HG03095 (cell line): ENCODE data around the gene PGAM2.
"Not testable (repeated sequence)": the region's sequence is repeated elsewhere in the genome, so short reads cannot be mapped to it uniquely, and the experiment has no call there.

Source experiments
- ATAC-seq: cut with Tn5 transposase; IDR thresholded peaks from one replicate; pipeline ENCODE4 v1.9.1; 2021; ENCODE audit warnings: moderate library complexity; ENCODE audit not compliant: unreplicated experiment

The PGAM2 gene

DNA sequence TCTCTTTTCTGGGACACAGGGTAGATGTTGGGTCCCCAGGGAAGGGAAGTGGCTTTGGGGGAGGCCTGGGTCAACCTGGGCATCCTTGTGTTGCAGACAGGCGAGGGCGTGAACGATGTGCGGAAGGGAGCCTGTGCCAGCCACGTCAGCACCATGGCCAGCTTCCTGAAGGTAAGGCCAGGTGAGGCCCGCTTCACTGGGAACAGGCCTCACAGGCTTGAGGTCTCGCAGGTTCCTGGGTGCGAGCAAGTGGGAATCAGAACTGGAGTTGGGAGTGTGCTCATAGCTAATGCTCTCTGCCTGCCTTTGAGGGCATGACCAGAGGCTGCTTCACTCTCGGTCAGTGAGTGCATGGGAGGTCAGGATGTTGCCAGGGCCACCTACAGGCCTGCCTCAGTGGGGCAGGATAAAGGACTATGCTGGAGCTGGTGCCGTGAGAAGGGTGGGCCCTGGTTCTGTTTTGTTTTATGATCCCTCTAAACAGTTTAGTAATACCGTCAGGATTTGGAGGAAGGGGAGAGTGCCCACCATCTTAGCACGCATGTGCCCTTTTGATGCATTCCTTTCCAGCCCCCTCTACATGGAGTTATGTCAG, 12.5 kb downstream of the PGAM2 start:
- ATAC-seq = no peak

- ATAC-seq = no peak
Observed at GRCh38 chr7:44051611-44052220, 13.7 kb downstream of the PGAM2 start.

DNA sequence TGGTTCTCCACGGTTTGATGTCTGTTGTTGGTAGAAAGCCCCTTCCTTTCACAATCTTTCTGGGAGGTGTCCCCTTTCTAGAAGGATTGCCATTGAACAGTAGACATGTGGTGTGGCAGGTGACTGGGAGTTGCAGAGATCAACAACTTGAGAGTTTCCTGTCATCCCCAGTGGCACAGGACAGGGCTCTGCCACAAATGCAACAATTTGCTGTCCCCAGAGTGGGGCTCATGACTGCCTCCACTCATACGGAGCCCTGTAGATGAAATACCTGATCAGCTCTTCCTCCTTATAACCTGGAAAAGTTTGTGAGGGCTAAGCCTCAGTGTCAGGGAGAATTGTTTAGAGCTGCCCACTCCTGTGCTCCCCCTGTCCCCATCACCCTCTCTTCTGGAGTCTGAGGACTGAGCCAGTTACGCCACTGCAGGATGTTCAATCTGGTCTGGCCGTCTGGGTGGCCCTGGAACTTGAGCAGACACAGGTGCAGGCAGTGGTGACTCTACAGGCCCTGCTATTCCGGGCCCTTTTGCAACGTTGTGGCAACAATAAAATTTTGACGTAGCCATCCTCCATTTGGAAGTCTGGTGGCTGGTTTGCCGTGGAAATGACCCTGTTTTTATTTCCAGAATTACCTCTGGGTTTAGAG, 14.3 kb downstream of the PGAM2 start:
- ATAC-seq = no peak

DNA sequence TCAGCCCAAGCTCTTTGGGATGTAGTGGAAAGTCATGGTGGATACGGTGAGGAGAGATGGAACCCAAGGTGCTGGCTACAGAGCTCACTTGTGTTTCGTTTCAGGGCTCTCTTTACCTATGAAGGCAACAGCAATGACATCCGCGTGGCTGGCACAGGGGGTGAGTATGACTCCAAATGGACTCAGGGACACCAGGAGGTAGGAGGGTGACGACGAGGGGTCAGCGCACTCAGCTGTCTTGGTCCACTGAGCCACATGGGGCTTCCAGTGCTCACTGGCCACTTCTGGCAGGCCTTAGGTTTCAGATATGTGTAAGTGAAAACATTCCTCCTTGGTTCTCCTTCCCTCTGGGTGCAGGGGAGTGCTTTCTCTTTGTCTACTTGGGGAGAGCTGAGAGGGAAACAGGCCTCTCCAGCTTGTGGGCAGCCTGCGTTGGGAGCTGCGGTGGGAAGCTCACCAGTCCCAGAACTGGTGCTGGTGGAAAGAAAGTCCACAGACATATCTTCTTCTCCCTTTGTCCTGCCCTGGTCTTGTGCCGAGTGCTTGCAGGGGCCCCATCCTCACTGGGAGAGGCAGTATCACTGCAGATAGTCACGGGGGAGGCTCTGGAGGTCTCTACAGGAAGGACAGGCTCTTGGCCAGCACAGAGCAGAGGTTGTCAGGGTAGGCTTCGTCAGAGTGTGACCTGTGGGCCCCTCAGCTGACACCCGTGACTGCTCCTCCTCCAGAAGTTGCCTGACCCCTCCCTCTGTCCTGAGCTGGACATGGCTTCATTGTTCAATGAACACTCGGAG, 15.0 kb downstream of the PGAM2 start:
- no peak for ATAC-seq

GRCh38 chr7:44048031-44048795, 17.2 kb downstream of the PGAM2 start:
- ATAC-seq = no peak

GRCh38 chr7:44046321-44047061, 18.9 kb downstream of the PGAM2 start:
- ATAC-seq = peak; percentile 39

GRCh38 chr7:44045226-44046014, 19.9 kb downstream of the PGAM2 start:
- no peak for ATAC-seq

- peak; percentile 73 for ATAC-seq
Observed at GRCh38 chr7:44044315-44045225, 20.8 kb downstream of the PGAM2 start, which contains the start of gene DBNL. TSS of gene DBNL (plus strand) at chr7:44044702. CDS start at chr7:44044738, 36 bp downstream.

DNA sequence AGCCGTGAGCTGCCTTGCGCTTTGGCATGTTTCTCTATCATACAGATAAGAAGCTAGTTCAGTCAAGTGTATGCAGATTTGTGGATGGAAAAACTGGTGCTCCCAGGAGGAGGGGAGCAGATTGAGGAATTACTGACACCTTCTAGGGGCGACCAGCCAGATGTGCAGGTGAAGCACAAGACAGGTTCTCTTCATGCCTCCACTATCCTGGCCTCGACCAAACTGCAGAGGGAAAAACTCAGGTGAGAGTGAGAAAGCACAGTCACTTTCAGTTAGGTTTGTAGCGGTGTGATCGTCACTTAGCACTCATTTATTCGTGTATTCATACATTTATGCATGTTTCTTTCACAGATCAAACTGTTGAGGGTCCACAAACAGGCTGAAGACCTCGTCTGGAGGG, 21.5 kb downstream of the PGAM2 start:
- no peak for ATAC-seq

DNA sequence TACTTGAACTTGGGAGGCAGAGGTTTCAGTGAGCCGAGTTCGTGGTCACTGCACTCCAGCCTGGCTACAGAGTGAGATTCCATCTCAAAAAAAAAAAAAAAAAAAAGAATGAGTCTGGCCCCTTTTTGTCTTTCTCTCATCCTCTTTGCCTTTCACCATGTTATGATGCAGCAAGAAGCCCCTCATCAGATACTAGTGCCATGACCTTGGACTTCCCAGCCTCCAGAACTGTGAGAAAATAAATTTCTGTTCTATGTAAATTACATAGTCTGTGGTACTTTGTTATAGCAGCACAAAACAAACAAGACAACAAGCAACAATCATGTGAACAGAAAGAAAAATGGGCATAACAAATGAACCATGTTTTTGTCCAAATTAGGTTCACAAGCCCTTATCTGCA, 23.1 kb downstream of the PGAM2 start:
- ATAC-seq = no peak

DNA sequence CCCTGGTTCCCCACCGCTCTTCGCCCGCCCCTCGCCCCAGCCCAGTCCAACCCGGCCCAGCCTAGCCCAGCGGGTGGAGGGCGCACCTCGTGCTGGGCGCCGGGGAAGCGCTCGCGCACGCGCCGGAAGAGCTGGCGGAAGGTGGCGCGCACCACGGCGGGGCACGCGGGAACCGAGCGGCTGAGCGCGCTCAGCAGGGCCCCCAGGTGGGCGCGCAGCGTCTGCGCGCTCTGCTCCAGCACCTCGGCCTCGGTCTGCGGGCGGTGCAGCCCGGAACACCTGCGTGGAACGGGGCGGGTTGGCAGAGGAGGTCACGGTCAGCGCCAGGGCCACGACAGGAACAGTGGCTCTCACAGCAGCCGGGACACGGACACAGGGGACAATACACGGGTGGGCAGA, 24.9 kb downstream of the PGAM2 start:
- ATAC-seq = peak; percentile 43

- not testable (repeated sequence) for ATAC-seq
Observed at GRCh38 chr7:44039800-44040492, 25.4 kb downstream of the PGAM2 start.

DNA sequence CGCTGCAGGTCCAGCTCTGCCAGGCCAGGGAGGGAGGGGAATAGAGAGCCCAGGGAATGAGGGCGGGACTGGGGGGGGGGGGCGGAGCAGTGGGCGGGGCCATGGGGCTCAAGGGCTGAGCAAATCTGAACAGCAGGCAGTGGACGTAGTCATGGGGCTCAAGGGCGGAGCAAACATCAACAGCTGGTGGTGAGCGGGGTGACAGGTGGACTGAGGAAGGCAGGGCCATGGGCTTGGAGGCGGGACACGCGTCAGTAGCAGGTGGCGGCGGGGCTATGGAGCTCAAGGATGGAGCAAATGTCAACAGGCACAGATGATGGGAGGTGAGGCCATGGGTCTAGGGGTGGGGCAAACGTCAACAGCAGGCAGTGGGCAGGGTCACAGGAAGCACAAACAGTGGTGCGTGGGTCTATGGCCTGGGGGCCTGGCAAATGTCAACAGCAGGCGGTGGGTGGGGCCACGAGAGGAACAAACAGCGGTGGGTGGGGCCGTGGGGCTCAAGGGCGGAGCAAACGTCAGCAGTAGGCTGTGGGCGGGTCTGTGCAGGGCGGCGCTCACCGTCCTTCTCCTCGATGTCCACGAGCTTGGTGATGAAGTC, 26.3 kb downstream of the PGAM2 start:
- peak; percentile 64 for ATAC-seq

DNA sequence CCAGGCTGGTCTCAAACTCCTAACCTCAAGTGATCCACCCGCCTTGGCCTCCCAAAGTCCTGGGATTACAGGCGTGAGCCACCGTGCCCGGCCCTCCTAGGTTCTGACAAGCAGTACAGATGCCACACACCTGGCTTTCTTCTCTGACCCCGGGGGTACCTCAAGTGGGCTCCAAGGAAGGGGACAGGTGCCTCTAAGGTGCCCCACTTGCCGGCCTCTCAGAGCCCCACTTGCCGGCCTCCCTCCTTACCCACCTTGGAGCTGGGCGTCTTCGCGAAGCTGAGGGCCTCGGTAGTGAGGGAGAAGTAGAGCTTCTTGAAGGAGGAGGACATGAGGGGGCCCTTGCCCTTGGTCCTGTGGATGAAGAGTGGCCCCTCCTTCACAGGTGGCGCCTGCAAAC, 26.8 kb downstream of the PGAM2 start:
- not testable (repeated sequence) for ATAC-seq

- ATAC-seq = not testable (repeated sequence)
Observed at GRCh38 chr7:44037951-44038350, 27.4 kb downstream of the PGAM2 start.

DNA sequence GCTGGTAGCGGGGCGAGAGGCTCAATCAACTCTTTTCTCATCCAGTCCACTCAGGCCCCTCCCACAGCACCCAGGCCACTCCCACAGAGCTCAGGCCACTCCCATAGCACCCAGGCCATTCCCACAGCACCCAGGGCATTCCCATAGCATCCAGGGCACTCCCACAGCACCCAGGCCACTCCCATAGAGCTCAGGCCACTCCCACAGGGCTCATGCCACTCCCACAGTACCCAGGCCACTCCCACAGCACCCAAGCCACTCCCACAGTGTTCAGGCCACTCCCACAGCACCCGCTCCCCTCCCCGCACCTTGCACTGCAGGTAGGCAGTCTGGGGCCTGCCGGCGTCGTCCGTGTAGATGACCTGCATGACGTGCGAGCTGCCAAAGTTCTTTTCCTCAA, 29.0 kb downstream of the PGAM2 start:
- not testable (repeated sequence) for ATAC-seq
